HUES64 (cell line): ENCODE results near the gene ZDHHC12.
A peak's percentile ranks its signal among the peaks of the same experiment; 100 is the strongest.

Experiments used
- H3K27ac ChIP-seq: 2 replicates; pipeline ENCODE4 v1.7.0; 2013; ENCODE audit warnings: low read depth, low read length, inconsistent platforms
- H3K27me3 ChIP-seq: 2 replicates; pipeline ENCODE4 v1.6.1; 2013; ENCODE audit warnings: mild to moderate bottlenecking, low read length; ENCODE audit not compliant: insufficient read depth
- H3K36me3 ChIP-seq: 2 replicates; pipeline ENCODE4 v1.6.1; 2013; ENCODE audit warnings: mild to moderate bottlenecking, low read length; ENCODE audit not compliant: insufficient read depth
- H3K4me1 ChIP-seq: 2 replicates; pipeline ENCODE4 v1.6.1; 2013; ENCODE audit warnings: mild to moderate bottlenecking, low read length, moderate library complexity; ENCODE audit not compliant: insufficient read depth
- H3K4me3 ChIP-seq: 2 replicates; pipeline ENCODE4 v1.5.1; 2013; ENCODE audit warnings: mild to moderate bottlenecking, low read length, moderate library complexity
- H3K9ac ChIP-seq: 2 replicates; pipeline ENCODE4 v1.6.1; 2013; ENCODE audit warnings: mild to moderate bottlenecking, low read depth, low read length
- H3K9me3 ChIP-seq: 2 replicates; pipeline ENCODE4 v1.6.1; 2013; ENCODE audit warnings: low read depth, low read length; ENCODE audit not compliant: insufficient read depth
- WGBS: fragments of 150-250, 120-280 bp; methylation state at CpG from one replicate; pipeline ENCODE4 v1.1.7; 2013; ENCODE audit warnings: missing lambda C conversion rate; 5-methylcytosine and 5-hydroxymethylcytosine counted together

Gene ZDHHC12

DNA sequence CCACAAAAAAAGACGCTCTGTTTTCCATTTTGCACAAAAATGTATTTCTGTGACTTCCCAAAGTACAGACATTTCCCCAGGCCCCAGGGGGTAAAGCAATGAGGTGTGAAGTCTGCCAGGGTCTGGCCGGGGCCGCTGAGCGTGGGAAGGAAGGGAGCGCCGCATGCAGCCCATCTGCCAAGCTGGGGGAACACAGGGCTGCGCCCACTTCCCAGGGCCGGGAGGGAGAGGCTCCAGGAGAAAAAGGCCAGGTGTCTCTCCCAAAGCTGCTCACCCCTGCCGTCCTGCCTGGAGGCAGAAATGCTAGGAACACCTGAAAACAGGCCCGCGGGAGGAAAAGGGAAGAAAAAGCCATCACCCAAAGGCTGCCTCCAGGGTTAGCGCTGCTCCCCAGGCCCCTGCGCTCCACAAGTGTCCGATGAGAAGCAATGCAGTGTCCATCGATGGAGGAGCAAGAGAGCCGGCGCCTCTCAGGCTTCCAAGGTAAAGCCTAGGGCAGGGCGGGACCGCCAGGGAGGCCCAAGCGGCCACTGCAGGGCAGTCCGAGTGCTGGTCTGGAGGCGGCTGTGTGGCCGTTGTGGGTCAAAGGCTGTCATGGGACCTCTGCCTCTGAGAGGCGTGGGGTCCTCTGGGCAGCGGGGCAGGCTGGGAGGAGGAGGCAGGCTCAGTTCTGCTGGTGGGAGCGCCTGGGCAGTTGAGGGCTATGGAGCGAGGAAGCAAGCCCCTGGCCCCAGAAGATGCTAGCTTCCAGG lies 6.0 kb upstream of the ZDHHC12 start:
- Histone ChIP-seq H3K27ac (no peak overlapping the region), H3K4me3 (no peak overlapping the region), H3K9me3 (no peaks in the 10 kb centered on the region), H3K36me3 (peaks cover 11% of the 10 kb centered on the region; the same call in 1 of the 2 replicates), H3K9ac (peak overlapping the region; percentile 0; the same call in 1 of the 2 replicates), H3K27me3 (no peaks in the 10 kb centered on the region), H3K4me1 (peaks cover 2% of the 10 kb centered on the region; the same call in 1 of the 2 replicates)
- 92% methylated on average over 27 of the region's 27 CpGs for WGBS

- WGBS = 77% methylated on average over 5 of the region's 5 CpGs
- Histone ChIP-seq H3K36me3 (peaks cover 4% of the 10 kb centered on the region; the same call in 1 of the 2 replicates), H3K4me1 (peaks cover 2% of the 10 kb centered on the region; the same call in 1 of the 2 replicates), H3K4me3 (no peak overlapping the region), H3K9ac (no peak overlapping the region), H3K27me3 (no peaks in the 10 kb centered on the region), H3K9me3 (no peaks in the 10 kb centered on the region), H3K27ac (no peak overlapping the region)
These were observed 5.4 kb upstream of the ZDHHC12 start for GRCh38 chr9:128729302-128729701.

DNA sequence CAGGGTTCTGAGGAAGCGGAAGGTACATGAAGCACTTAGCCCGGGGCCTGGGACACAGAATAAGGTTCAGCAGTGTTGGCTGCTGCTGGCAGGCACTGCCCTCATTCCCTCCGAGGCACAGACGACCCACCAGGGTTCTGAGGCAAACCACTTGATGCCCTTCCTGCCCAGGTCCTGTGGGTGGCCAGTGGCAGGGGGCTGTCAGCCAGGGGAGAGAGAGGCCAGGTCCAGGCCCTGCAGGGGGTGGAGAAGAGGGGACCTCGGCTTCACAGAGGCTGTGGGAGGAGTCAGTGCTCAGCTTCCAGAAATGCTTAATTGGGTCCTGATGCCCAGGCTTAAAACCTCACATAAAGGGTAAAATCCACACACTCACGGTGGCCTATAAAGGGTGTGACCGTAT lies 4.4 kb upstream of the ZDHHC12 start:
- Histone ChIP-seq H3K27me3 (no peaks in the 10 kb centered on the region), H3K9ac (no peak overlapping the region), H3K27ac (no peak overlapping the region), H3K36me3 (peaks cover 4% of the 10 kb centered on the region; the same call in 1 of the 2 replicates), H3K9me3 (no peaks in the 10 kb centered on the region), H3K4me1 (peaks cover 2% of the 10 kb centered on the region; the same call in 1 of the 2 replicates), H3K4me3 (no peak overlapping the region)
- 88% methylated on average over 7 of the region's 7 CpGs for WGBS

GRCh38 chr9:128727640-128728248 lies 3.8 kb upstream of the ZDHHC12 start:
- Histone ChIP-seq H3K9ac (no peak overlapping the region), H3K27me3 (no peaks in the 10 kb centered on the region), H3K9me3 (no peaks in the 10 kb centered on the region), H3K27ac (no peak overlapping the region), H3K4me3 (no peak overlapping the region), H3K4me1 (peaks cover 2% of the 10 kb centered on the region; the same call in 1 of the 2 replicates), H3K36me3 (peaks cover 4% of the 10 kb centered on the region; the same call in 1 of the 2 replicates)
- WGBS = 93% methylated on average over 5 of the region's 5 CpGs

DNA sequence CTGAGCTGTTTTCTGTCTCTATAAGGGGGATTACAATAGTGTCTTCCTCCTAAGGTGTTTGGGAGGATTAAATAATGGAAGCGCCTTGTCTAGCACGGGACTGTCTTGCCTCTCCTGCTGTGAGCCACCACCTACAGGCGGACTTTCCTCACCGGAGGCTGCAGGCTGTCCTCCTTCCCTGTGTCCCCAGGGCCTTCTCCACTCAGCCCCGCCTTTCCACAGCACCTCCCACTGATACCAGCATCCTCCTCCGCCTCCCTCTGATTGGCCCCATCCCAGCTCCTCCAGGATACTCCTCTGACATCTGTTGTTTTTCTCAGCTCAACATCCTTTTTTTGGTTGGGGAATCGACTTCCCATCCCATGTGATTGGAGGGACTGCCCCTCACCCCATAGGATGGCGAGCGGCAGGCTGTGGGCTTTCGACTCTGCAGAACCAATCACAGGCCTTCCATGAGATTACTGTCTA lies 851 bp upstream of the ZDHHC12 start:
- Histone ChIP-seq H3K36me3 (peaks cover 14% of the 10 kb centered on the region), H3K9ac (no peak overlapping the region)
- WGBS = 26% methylated on average over 10 of the region's 10 CpGs

GRCh38 chr9:128723352-128723865 lies 518 bp downstream of the ZDHHC12 start:
- Histone ChIP-seq H3K9me3 (no peaks in the 10 kb centered on the region), H3K27ac (no peak overlapping the region), H3K9ac (peak overlapping the region; percentile 80), H3K36me3 (peaks cover 18% of the 10 kb centered on the region), H3K4me1 (peaks cover 2% of the 10 kb centered on the region; the same call in 1 of the 2 replicates), H3K4me3 (peak overlapping the region; percentile 78), H3K27me3 (no peaks in the 10 kb centered on the region)
- 40% methylated on average over 7 of the region's 7 CpGs for WGBS

More for the DNA sequence above, 851 bp upstream of the ZDHHC12 start:
- Histone ChIP-seq H3K4me3 (peak overlapping the region; percentile 78), H3K9me3 (no peaks in the 10 kb centered on the region), H3K27ac (peak overlapping the region; percentile 56; the same call in 1 of the 2 replicates), H3K4me1 (peaks cover 2% of the 10 kb centered on the region; the same call in 1 of the 2 replicates), H3K27me3 (no peaks in the 10 kb centered on the region)

DNA sequence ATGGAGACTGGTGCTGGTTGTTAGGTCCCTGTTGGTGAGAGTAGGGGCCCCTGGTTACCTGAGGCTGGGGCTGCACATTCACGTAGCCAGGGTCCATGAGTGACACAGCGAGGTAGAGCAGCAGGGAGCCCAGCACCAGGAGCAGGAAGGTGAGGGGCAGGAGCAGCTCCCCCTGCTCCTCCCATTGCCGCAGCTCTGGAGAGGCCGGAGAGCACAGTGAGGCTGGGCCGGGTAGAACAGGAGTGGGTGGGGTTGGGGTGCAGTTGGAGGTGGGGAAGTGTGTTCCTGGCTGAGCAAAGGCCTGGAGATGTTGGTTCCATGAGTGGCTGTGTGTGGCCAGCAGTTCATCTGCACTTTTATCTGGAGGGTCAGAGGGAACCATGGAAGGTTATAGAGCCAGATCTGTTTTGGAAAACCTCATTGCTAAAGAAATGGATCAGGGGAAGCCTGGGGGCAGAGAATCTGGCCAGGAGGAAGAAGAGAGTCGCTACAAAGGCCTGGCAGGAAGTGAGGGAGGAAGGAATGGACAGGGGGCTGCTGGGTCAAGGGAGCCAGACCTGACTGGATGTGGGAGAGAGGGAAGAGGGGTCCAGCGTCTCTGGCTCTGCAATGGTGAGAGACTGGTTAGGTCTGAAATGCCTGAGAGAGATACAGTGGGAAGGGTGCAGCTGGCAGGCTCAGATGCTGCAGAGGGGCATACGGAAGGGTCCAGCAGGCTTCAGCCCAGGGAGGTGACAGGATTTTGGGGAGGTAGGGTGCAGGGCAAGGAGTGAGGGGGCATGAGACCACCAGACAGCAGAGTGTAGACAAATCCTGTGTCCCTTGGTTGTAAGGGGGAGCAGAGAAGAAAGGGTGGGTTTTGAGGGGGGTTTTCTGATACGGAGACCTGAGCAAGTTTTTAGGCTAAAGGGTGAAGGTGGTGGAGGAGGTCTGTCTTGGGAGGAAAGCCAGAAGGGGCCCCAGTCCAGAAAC lies 1.3 kb downstream of the ZDHHC12 start:
- WGBS = 81% methylated on average over 9 of the region's 9 CpGs
- Histone ChIP-seq H3K9me3 (no peaks in the 10 kb centered on the region), H3K27ac (no peak overlapping the region), H3K4me1 (peaks cover 2% of the 10 kb centered on the region; the same call in 1 of the 2 replicates), H3K9ac (peak overlapping the region; percentile 33; the same call in 1 of the 2 replicates), H3K4me3 (peak overlapping the region; percentile 78), H3K36me3 (peaks cover 21% of the 10 kb centered on the region), H3K27me3 (no peaks in the 10 kb centered on the region)

- peaks cover 21% of the 10 kb centered on the region for H3K36me3 ChIP-seq
- H3K4me3 ChIP-seq = no peak overlapping the region
- H3K27me3 ChIP-seq = no peaks in the 10 kb centered on the region
- H3K9ac ChIP-seq = no peak overlapping the region
- peaks cover 2% of the 10 kb centered on the region; the same call in 1 of the 2 replicates for H3K4me1 ChIP-seq
- no peaks in the 10 kb centered on the region for H3K9me3 ChIP-seq
- 96% methylated on average over 18 of the region's 18 CpGs for WGBS
- H3K27ac ChIP-seq = no peak overlapping the region
These were observed 2.4 kb downstream of the ZDHHC12 start for GRCh38 chr9:128721487-128722010.

DNA sequence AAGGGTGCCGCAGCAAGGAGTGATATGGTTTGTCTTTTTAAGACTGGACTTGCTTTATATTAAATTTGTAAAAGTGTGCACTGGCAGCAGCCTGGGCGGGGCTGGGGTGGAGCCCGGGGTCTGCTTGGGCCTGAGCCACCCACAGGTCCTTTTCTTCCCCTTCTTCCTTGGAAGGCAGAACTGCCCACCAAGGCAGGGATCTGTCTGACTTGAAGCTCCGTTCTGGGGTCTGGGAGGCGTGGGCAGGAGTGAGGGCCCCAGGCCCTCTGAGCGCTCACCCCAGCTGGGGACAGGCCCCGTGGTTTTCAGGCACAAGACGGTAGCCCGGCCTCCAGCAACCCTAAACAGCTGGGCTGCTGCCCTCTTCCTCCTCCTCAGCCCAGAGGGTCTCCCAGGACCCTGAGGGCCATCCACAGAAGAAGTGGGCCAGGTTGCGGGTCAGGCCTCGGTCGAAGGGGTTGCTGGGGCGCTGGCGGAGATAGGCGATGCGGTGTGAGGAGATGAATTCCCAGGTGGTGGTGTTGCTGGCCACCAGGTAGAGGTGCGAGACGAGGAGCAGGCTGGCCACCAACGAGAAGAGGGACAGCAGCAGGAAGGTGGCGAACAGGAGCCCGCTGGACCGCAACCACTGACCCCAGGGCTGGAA lies 3.0 kb downstream of the ZDHHC12 start:
- Histone ChIP-seq H3K9me3 (no peaks in the 10 kb centered on the region), H3K4me1 (peaks cover 2% of the 10 kb centered on the region; the same call in 1 of the 2 replicates), H3K9ac (no peak overlapping the region), H3K36me3 (peaks cover 21% of the 10 kb centered on the region), H3K27ac (no peak overlapping the region), H3K4me3 (no peak overlapping the region), H3K27me3 (no peaks in the 10 kb centered on the region)
- 95% methylated on average over 22 of the region's 22 CpGs for WGBS
